ENCODE measurements around the gene ZC3H18. TPM values are rescaled to one million over a fixed set of nuclear protein-coding genes. Genes with fewer than 3 reads are reported as not detected.

Gene ZC3H18
- total RNA-seq (9.2 TPM), polyA plus RNA-seq (ENCODE audit: insufficient read depth in 1 of 8, insufficient read length in 8 of 8, low replicate concordance in 1 of 8) (10 to 100 TPM; 25.8 to 34.8 (median 31.5) TPM)
- long read RNA-seq, donor 1, partial matches to known transcripts = 0 of 1 reads
- long read RNA-seq, donor 1, other reads (novel, unspliced or antisense) = 0 of 1 reads
- long read RNA-seq, donor 2 = 0 reads
- long read RNA-seq, donor 3, partial matches to known transcripts = 10 of 11 reads
- long read RNA-seq, donor 3, other reads (novel, unspliced or antisense) = 0 of 11 reads
- long read RNA-seq, donor 4, partial matches to known transcripts = 7 of 10 reads
- long read RNA-seq, donor 4, other reads (novel, unspliced or antisense) = 0 of 10 reads
- long read RNA-seq, donor 5, partial matches to known transcripts = 10 of 15 reads
- long read RNA-seq, donor 5, other reads (novel, unspliced or antisense) = 0 of 15 reads
- long read RNA-seq, donor 6, partial matches to known transcripts = 35 of 130 reads
- long read RNA-seq, donor 6, other reads (novel, unspliced or antisense) = 95 of 130 reads
- long read RNA-seq, donor 7, partial matches to known transcripts = 0 of 3 reads
- long read RNA-seq, donor 7, other reads (novel, unspliced or antisense) = 0 of 3 reads
- long read RNA-seq, donor 8, partial matches to known transcripts = 6 of 6 reads
- long read RNA-seq, donor 8, other reads (novel, unspliced or antisense) = 0 of 6 reads
- long read RNA-seq, donor 9, partial matches to known transcripts = 6 of 6 reads
- long read RNA-seq, donor 9, other reads (novel, unspliced or antisense) = 0 of 6 reads
- long read RNA-seq, donor 10, partial matches to known transcripts = 10 of 11 reads
- long read RNA-seq, donor 10, other reads (novel, unspliced or antisense) = 0 of 11 reads
- long read RNA-seq, donor 11, partial matches to known transcripts = 0 of 2 reads
- long read RNA-seq, donor 11, other reads (novel, unspliced or antisense) = 0 of 2 reads

DNA sequence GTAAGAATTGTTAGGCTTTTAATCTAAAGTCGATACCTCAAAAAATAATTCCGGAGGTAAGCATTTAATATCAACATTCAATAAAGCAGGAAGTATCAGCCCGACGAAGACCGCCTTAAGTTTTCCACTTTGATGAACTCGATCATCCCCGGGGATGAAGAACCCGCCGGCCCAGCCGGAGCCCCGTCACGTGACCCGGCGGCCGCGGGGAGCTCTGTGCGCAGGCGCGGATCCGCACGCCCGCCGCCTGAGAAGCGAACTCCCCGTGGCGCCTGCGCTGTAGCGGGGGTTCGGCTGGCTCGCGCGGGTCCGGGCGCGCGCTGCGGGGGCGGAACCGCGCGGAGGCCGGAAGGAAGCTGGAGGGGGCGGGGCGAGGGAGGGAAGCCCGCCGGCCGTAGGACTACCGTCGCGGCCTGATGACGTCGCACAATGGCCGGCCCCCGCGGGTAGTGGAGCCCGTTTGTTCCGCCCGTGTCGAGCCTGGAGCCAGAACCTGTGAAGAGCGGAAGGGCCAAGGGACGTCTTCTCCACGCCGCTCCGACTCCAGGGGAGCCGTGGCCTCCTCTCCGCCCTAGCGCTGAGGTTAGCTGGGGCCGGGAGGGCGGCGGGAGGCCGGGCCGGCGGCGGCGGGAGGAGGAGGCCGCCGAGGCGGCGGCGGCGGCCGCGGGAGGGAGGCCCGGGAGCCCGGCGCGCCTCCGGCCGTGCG is at the start of gene ZC3H18:
Gene ZC3H18, plus strand, starts transcription at position 419 of the 706 bp plus-strand sequence. CDS start 6,721 bp downstream, outside the sequence.
- no peaks in the 10 kb centered on the region for H3K27me3 ChIP-seq (ENCODE audit: control insufficient read depth, insufficient read depth, low read length)
- peaks cover 12% of the 10 kb centered on the region for H3K4me1 ChIP-seq (ENCODE audit: control insufficient read depth, insufficient read depth, low read length)
- H3K4me3 ChIP-seq (ENCODE audit: low read length) = peak within 1 kb of the TSS; percentile 81
- peak within 1 kb of the TSS; percentile 76 for H3K27ac ChIP-seq (ENCODE audit: low read length)
- H3K36me3 ChIP-seq (ENCODE audit: control insufficient read depth, insufficient read depth, low read length) = peaks cover 15% of the 10 kb centered on the region
- peak; percentile 99 for DNase-seq
- no peaks in the 10 kb centered on the region for H3K9me3 ChIP-seq (replicated peaks; ENCODE audit: control insufficient read depth, low read depth, low read length)
- WGBS (ENCODE audit: insufficient coverage) = under 1% methylated on average over 90 of the region's 90 CpGs

GRCh38 chr16:88521674-88522073 is 48.5 kb upstream of the ZC3H18 start:
- Histone ChIP-seq H3K9me3 (replicated peaks; ENCODE audit: control insufficient read depth, low read depth, low read length) (no peaks in the 10 kb centered on the region), H3K27me3 (ENCODE audit: control insufficient read depth, insufficient read depth, low read length) (peaks cover 28% of the 10 kb centered on the region), H3K36me3 (ENCODE audit: control insufficient read depth, insufficient read depth, low read length) (no peaks in the 10 kb centered on the region), H3K4me3 (ENCODE audit: low read length) (no peak overlapping the region), H3K27ac (ENCODE audit: low read length) (no peak overlapping the region), H3K4me1 (ENCODE audit: control insufficient read depth, insufficient read depth, low read length) (peaks cover 14% of the 10 kb centered on the region)
- WGBS (ENCODE audit: insufficient coverage) = 50% methylated on average over 9 of the region's 9 CpGs
- no peak for DNase-seq

DNA sequence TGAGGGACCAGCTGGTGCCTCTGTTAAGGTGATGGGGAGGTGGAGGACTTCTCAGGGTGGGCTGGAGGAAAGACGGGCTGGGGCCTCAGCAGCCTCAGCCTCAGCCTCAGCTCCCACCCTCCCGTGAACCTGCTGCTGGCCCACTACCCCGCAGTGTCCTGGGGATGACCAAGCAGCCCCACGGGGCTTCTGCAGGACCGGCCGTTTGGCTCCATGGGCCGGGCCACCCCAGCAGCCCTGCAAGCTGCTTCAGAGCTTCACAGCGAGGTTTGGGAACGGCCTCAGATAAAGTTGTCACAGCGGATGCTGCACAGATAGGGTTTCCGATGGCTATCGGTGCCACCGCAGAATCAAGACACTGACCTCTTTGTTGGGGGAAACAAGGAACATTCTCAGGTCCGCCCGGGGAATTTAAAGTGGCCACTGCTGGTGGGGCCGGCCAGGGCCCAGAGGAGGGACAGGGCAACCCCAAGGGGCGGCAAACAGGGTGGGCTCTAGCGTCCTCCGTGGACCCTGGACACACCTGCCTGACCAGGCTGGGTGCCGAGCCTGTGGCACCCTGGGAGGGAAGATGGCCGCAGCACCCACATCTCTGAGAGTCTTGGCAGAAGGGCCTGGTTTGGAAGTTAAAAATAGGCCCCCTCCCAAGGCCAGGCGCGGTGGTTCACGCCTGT is 47.8 kb upstream of the ZC3H18 start:
- no peak overlapping the region for H3K27ac ChIP-seq (ENCODE audit: low read length)
- H3K4me3 ChIP-seq (ENCODE audit: low read length) = no peak overlapping the region
- no peaks in the 10 kb centered on the region for H3K36me3 ChIP-seq (ENCODE audit: control insufficient read depth, insufficient read depth, low read length)
- no peaks in the 10 kb centered on the region for H3K9me3 ChIP-seq (replicated peaks; ENCODE audit: control insufficient read depth, low read depth, low read length)
- H3K4me1 ChIP-seq (ENCODE audit: control insufficient read depth, insufficient read depth, low read length) = peaks cover 16% of the 10 kb centered on the region
- no peak for DNase-seq
- 62% methylated on average over 20 of the region's 24 CpGs for WGBS (ENCODE audit: insufficient coverage)
- peaks cover 28% of the 10 kb centered on the region for H3K27me3 ChIP-seq (ENCODE audit: control insufficient read depth, insufficient read depth, low read length)

DNA sequence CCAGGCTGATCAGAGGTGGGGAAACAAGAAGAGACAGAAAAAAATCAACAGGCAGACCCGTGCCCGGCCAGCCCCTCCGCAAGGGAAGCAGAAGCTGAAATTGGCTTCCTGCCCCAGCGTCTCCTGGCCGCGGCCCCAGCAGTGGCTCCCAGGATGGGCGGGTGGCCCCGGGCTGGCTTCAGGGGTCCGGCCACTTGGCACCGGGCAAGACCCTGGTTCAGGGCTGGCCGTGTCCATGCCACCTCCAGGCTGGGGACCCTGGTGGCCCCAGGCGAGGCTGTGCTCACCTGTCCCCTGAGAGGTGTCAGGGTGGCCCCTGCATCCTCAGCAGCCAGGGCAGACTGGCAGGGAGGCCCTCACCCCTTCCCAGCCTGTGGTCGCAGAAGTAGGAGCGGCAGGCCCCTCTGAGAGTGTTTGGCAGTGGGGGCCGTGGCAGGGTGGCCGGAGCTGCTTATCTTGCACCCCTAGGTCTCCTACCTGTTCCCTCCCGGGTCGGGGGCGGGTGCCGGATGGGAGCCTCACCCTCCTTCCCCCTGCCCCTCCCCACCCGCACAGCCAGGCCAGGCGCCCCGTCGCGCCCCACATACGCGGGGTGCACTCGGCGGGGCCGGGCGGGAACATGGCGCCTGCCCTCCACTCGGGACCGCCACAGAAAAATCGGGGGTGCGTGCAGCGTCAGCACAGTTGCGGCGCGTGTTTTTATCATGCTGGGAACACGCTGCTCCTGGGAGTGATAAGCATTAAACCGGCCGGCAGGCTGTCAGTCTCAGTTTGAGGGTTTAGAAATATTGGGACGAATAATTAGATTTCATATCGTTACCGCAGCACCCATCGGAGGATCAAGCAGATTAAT is 46.7 kb upstream of the ZC3H18 start:
- H3K36me3 ChIP-seq (ENCODE audit: control insufficient read depth, insufficient read depth, low read length) = no peaks in the 10 kb centered on the region
- H3K27me3 ChIP-seq (ENCODE audit: control insufficient read depth, insufficient read depth, low read length) = peaks cover 28% of the 10 kb centered on the region
- WGBS (ENCODE audit: insufficient coverage) = 35% methylated on average over 32 of the region's 47 CpGs
- DNase-seq = no peak
- no peak overlapping the region for H3K4me3 ChIP-seq (ENCODE audit: low read length)
- H3K4me1 ChIP-seq (ENCODE audit: control insufficient read depth, insufficient read depth, low read length) = peaks cover 21% of the 10 kb centered on the region
- H3K27ac ChIP-seq (ENCODE audit: low read length) = no peak overlapping the region
- H3K9me3 ChIP-seq (replicated peaks; ENCODE audit: control insufficient read depth, low read depth, low read length) = no peaks in the 10 kb centered on the region

DNA sequence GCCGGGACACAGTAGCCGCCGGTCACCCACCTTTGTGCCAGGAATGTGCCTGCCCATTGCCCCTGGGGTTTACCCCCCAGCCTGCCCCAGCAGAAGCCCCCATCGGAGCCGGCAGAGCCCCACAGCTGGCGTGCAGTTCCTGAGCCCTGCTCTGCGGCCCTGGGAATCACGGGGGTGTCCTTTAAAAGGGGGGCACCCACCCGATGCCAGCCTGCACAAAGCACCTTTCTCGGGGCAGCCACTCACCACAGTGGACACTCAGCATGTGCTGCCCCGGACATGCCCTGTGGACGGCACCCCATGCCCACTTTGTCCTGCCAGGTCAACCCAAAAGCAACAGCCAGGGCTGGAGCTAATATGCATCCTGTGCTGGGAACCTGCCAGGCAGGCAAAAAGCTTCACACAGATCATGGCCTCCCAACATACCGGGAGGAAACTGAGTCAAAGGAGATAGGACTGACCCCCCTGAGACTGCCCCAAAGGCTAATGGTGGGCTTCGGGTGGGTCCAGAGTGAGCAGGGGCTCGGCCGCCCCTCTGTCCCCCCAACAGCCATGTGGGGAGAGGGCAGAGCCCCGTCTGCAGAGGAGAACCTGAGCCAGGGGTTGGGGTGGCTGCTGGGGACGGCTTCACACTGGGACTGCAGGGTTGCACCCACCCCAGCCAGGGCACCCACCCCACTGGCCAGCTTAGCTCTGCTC is 45.8 kb upstream of the ZC3H18 start:
- Histone ChIP-seq H3K4me1 (ENCODE audit: control insufficient read depth, insufficient read depth, low read length) (peaks cover 21% of the 10 kb centered on the region), H3K27me3 (ENCODE audit: control insufficient read depth, insufficient read depth, low read length) (peaks cover 28% of the 10 kb centered on the region), H3K4me3 (ENCODE audit: low read length) (no peak overlapping the region), H3K36me3 (ENCODE audit: control insufficient read depth, insufficient read depth, low read length) (peaks cover 7% of the 10 kb centered on the region), H3K9me3 (replicated peaks; ENCODE audit: control insufficient read depth, low read depth, low read length) (no peaks in the 10 kb centered on the region), H3K27ac (ENCODE audit: low read length) (no peak overlapping the region)
- DNase-seq = no peak
- WGBS (ENCODE audit: insufficient coverage) = 49% methylated on average over 12 of the region's 18 CpGs

GRCh38 chr16:88524973-88525662 is 45.1 kb upstream of the ZC3H18 start:
- H3K36me3 ChIP-seq (ENCODE audit: control insufficient read depth, insufficient read depth, low read length) = peaks cover 14% of the 10 kb centered on the region
- no peaks in the 10 kb centered on the region for H3K9me3 ChIP-seq (replicated peaks; ENCODE audit: control insufficient read depth, low read depth, low read length)
- H3K4me3 ChIP-seq (ENCODE audit: low read length) = no peak overlapping the region
- H3K27me3 ChIP-seq (ENCODE audit: control insufficient read depth, insufficient read depth, low read length) = peaks cover 28% of the 10 kb centered on the region
- no peak overlapping the region for H3K27ac ChIP-seq (ENCODE audit: low read length)
- 51% methylated on average over 15 of the region's 18 CpGs for WGBS (ENCODE audit: insufficient coverage)
- peaks cover 21% of the 10 kb centered on the region for H3K4me1 ChIP-seq (ENCODE audit: control insufficient read depth, insufficient read depth, low read length)
- DNase-seq = no peak

GRCh38 chr16:88525663-88525990 is 44.6 kb upstream of the ZC3H18 start:
- Histone ChIP-seq H3K4me1 (ENCODE audit: control insufficient read depth, insufficient read depth, low read length) (peaks cover 21% of the 10 kb centered on the region), H3K9me3 (replicated peaks; ENCODE audit: control insufficient read depth, low read depth, low read length) (no peaks in the 10 kb centered on the region), H3K27ac (ENCODE audit: low read length) (no peak overlapping the region), H3K36me3 (ENCODE audit: control insufficient read depth, insufficient read depth, low read length) (peaks cover 19% of the 10 kb centered on the region), H3K4me3 (ENCODE audit: low read length) (no peak overlapping the region), H3K27me3 (ENCODE audit: control insufficient read depth, insufficient read depth, low read length) (peaks cover 28% of the 10 kb centered on the region)
- WGBS (ENCODE audit: insufficient coverage) = 50% methylated on average over 10 of the region's 17 CpGs
- no peak for DNase-seq

All from muscle of leg (tissue), 16 donors.